Stimulated activated CD8-positive, alpha-beta memory T cell treated with anti-CD3 and anti-CD28 coated beads, Interleukin-15, amount 100 ng/mL, for 48 hours (primary cell): Measurements from ENCODE around the gene ZNF787.

Experiments
- DNase-seq, 2 donors: peaks; one replicate each; pipeline ENCODE4 v3.0.0-alpha.2; 2020; ENCODE audit warnings: low read depth in 2 of 2

The ZNF787 gene

GRCh38 chr19:56144376-56144775 lies 23.3 kb upstream of the ZNF787 start:
- DNase-seq, result no peak

- DNase-seq, result no peak
Observed at GRCh38 chr19:56142897-56143434, 21.9 kb upstream of the ZNF787 start.

GRCh38 chr19:56142087-56142787 lies 21.1 kb upstream of the ZNF787 start:
- no peak for DNase-seq

GRCh38 chr19:56141417-56141993 lies 20.4 kb upstream of the ZNF787 start:
- DNase-seq, result no peak

- DNase-seq, result peak; percentile 95 to 97
Observed at GRCh38 chr19:56140583-56141416, 19.7 kb upstream of the ZNF787 start, which contains the start of gene ZNF444. ZNF444 (plus strand) TSS chr19:56141287; CDS start chr19:56146912, 5,625 bp downstream.

- DNase-seq, result no peak
Observed at GRCh38 chr19:56139847-56140582, 18.9 kb upstream of the ZNF787 start.

GRCh38 chr19:56138069-56138468 lies 17.0 kb upstream of the ZNF787 start:
- DNase-seq, result no peak

GRCh38 chr19:56137405-56137804 lies 16.3 kb upstream of the ZNF787 start:
- DNase-seq, result no peak

- no peak for DNase-seq
Observed at GRCh38 chr19:56136362-56136761, 15.3 kb upstream of the ZNF787 start.

GRCh38 chr19:56134654-56134921 lies 13.5 kb upstream of the ZNF787 start:
- DNase-seq, result no peak

- DNase-seq, result no peak
Observed at GRCh38 chr19:56133858-56134653, 13.0 kb upstream of the ZNF787 start.

GRCh38 chr19:56132316-56132822 lies 11.3 kb upstream of the ZNF787 start:
- DNase-seq, result no peak

- no peak for DNase-seq
Observed at GRCh38 chr19:56131651-56132050, 10.6 kb upstream of the ZNF787 start.

- no peak for DNase-seq
Observed at GRCh38 chr19:56130006-56130405, 8.9 kb upstream of the ZNF787 start.

- DNase-seq, result no peak
Observed at GRCh38 chr19:56126983-56127780, 6.1 kb upstream of the ZNF787 start.

- DNase-seq, result no peak
Observed at GRCh38 chr19:56125806-56126590, 4.9 kb upstream of the ZNF787 start.

GRCh38 chr19:56124578-56124977 lies 3.5 kb upstream of the ZNF787 start:
- DNase-seq, result no peak

GRCh38 chr19:56123266-56123891 lies 2.3 kb upstream of the ZNF787 start:
- no peak for DNase-seq
